ENCODE results near the gene ZNF821.

- TF ChIP-seq REST (IDR thresholded peaks at IDR 0.05; ENCODE audit: low read depth, low read length) (no peak), CTCF (IDR thresholded peaks at IDR 0.05 in 2 of 3, conservative IDR thresholded peaks at IDR 0.05 in 1 of 3; ENCODE audit: control insufficient read depth in 2 of 3, extremely low read depth in 1 of 3, insufficient read depth in 1 of 3, low read depth in 3 of 3, low read length in 3 of 3) (no peak), EZH2 (IDR thresholded peaks at IDR 0.05; ENCODE audit: borderline replicate concordance, control insufficient read depth, low read depth, low read length) (no peak), MYC (IDR thresholded peaks at IDR 0.05; ENCODE audit: insufficient read depth, insufficient read length, insufficient replicate concordance, low read length, severe bottlenecking) (no peak), BHLHE40 (IDR thresholded peaks at IDR 0.05; ENCODE audit: borderline replicate concordance in 1 of 2, low read depth in 2 of 2, low read length in 1 of 2) (no peak), TCF12 (IDR thresholded peaks at IDR 0.05; ENCODE audit: low read depth, low read length) (no peak), RAD21 (IDR thresholded peaks at IDR 0.05; ENCODE audit: insufficient read depth, low read depth, low read length) (no peak), YY1 (IDR thresholded peaks at IDR 0.05; ENCODE audit: low read depth, low read length) (no peak), HDAC2 (IDR thresholded peaks at IDR 0.05) (no peak), PBX3 (IDR thresholded peaks at IDR 0.05; ENCODE audit: insufficient replicate concordance, low read depth, low read length) (no peak), USF1 (IDR thresholded peaks at IDR 0.05; ENCODE audit: borderline replicate concordance, extremely low read length, insufficient read depth, low read depth, low read length) (no peak), ZBTB40 (IDR thresholded peaks at IDR 0.05; ENCODE audit: borderline replicate concordance) (no peak), ZBTB33 (IDR thresholded peaks at IDR 0.05) (no peak)
Measured at GRCh38 chr16:71848622-71849021, 35.4 kb downstream of the ZNF821 start.

Measured in GM12878 (cell line).